SH-SY5Y (cell line): ENCODE measurements around the gene URM1.

ENCODE experiments used
- GATA2 ChIP-seq: IDR thresholded peaks from 2 replicates; pipeline ENCODE4 v1.6.1; 2011; ENCODE audit warnings: mild to moderate bottlenecking, low read depth, low read length
- GATA3 ChIP-seq: IDR thresholded peaks from 2 replicates; pipeline ENCODE4 v1.6.1; 2011; ENCODE audit warnings: low read depth, mild to moderate bottlenecking, low read length, moderate library complexity

Gene URM1

DNA sequence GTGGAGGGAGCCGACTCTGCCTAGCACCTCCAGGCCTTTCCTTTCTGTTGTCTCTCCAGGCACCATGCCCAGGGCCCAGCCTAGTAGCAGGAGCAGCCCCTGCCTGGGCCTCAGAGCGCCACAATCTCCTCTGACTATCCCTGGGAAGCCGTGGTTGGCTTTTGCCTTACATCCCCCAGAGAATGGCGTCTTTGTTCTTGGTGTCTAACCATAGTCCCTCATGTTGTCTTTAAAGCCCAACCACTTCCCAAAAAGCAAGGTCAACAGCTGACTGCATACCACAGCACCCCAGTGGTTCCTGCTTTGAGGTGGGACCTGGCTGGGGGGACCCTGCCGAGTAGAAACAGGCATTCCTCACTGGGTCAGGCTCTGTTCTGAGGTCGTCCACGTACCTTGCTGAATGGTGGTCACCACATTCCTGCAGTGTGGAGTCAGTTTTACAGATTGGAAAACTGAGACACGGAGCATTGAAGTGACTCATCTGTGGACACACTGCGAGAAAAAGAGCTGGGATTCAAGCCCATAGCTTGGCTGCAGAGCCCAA is 35.7 kb downstream of the URM1 start:
- no peak for TF ChIP-seq GATA2
- TF ChIP-seq GATA3: no peak

DNA sequence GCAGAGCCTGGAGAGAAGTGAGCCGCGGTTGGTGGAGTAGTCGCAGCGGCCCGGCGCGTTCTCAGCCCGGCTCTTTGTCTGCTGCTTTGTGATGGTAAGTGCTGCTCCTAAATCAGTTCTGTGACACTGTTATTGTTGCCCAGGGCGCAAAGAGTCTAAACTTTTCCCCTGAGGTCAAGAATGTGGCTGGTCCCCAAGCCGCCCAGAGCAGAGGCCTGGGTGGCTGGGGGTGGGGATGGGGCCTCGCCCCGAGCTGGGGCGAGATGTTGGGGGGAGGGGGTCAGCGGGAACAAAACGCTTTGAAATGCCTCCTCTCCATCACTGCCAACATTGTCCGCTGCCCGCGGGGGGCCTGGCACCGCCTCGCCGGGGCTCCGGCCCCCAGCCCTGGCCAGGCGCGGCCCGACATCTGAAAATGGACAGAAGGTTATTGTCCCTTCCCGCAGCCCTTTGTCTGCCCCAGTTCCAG is 37.8 kb downstream of the URM1 start:
- TF ChIP-seq GATA3 (no peak), GATA2 (no peak)

DNA sequence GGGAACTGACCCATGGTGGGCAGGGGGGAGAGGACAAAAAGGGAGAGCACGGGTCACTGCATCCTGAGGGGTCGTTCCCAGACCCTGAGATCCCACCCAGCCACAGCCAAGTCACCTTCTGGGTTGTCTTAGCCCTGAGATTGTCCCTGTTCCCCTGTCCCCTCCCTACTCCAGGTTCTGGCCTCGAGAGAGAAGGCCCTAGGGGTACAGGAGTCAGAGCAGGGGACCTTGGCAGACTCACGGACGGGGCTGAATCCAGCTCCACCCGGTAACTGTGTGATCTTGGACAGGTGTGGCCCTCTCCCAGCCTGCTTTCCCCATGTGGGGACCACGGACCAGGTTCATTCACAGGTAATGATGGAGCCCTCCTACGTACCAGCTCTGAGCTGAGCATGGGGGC is 38.3 kb downstream of the URM1 start:
- TF ChIP-seq GATA3: no peak
- TF ChIP-seq GATA2: no peak

DNA sequence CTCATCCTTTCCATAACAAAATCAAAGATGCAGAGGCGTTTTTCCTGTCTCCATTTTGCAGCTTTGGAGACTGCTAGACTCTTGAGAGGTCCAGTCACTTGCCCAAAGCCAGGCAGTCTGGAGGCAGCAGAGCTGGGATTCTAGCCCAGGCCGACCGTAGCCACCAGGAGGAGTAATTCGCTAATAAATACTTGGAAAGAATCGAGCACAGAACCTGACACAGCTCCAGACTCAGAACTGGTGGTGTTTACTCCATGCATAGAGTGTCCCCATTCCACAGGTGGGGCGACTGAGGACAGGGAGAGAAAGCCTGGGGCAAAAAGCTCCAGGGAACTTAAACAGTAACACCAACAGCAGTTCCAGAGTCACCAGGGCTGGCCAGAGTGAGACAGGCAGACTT is 38.8 kb downstream of the URM1 start:
- TF ChIP-seq GATA2 (no peak), GATA3 (no peak)

DNA sequence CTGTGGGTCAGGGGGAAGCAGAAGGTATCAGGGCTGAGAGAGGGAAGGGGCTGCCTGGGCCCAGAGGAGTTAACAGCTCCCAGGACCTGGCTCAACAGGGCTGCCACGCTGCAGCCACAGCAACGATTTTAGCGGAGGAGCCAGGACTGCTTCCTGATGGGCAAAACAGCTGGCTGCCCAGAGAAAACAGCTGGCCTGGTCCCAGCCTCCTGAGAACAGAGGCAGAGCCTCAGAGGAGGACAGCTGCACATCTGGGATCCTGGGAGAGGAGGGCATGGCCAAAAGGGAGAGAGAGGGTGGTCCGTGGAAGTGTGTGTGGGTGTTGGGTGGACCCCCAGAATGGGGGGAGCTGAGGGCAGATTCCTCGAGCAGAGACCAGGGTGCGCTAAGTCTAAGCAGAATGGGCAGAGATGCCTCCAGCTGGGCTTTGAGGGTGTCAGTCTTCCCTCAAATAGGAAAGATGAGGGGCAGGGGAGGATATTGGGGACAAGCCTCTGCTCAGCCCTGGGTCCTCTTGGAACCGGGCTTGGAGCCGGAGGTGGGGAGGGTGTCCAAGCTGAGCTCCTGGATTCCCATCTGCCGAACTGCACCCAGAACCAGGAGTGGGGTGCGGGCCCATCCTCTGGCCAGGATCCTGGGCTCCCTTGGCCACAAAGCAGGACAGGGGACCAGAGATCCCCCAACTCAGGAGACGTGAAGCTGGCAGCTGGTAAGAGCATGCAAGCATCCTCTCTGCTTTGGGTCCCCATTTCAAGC is 40.4 kb downstream of the URM1 start:
- TF ChIP-seq GATA3 (no peak), GATA2 (no peak)

DNA sequence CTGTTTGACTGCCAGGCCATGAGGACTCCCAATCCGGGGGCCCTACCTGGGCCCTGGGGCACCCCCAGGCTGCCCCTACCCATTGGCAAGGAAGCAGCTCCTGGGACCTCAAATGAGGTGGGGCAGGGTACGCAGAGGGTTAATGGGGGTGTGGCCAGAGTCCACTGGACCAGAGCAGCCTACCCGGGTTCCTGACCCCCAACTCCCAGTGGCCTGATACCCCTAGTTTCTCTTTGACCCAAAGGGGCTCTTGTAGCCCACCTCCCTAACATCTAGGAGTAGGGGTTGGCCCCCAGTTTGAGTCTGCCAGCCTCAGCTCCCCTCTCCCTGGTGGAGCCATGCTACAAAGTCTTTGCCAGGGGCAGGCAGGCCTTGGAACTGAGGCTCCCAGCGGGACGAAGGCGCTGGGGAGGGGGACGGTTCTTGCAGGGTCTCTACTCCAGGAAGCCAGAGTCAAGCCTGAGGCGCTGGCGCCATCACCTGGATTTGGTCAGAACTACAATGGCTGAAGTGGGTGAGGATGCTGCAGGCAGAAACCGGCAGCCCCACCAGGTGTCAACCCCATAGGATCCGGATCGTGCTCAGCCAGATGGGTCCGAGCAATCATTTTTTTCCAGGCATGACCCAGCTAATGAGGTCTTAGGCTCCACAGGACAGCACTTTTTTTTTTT is 41.1 kb downstream of the URM1 start:
- TF ChIP-seq GATA3 (no peak), GATA2 (no peak)

DNA sequence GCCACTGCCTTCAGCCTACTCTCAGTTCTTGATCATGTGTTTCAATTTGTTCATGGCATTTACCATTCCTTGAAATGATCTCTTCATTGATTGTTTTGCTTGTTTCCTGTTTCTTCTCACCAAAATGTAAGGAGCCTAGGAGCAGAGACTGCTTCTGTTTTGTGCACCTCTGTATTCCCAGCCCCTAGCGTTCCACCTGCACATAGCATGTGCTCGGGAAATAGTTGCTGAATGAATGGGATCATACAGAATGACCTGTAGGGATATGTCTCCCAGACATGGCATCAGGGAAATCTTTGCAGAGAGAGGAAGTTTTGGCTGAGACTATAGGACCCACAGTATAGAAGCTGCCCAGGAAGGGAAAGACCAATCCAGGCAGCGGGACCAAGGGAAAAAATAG is 43.3 kb downstream of the URM1 start:
- TF ChIP-seq GATA3 (no peak), GATA2 (no peak)

DNA sequence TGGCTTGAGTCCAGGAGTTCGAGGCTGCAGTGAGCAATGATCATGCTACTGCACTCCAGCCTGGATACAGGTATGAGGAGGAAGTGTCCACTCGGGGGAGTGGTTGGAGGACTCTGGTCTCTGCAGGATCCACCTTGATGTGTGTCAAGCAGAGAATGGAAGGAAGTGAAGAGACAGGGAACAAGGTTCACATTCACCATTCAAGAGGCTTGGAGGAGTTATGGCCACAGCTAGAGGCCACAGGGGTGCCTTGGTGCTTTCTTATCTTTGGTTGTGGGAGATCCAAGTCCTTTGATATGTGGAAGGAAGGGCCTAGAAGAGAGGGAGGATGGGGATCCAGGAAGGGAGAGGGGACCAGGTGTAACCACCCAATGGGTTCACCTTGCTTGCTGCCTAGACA is 44.1 kb downstream of the URM1 start:
- TF ChIP-seq GATA2: no peak

DNA sequence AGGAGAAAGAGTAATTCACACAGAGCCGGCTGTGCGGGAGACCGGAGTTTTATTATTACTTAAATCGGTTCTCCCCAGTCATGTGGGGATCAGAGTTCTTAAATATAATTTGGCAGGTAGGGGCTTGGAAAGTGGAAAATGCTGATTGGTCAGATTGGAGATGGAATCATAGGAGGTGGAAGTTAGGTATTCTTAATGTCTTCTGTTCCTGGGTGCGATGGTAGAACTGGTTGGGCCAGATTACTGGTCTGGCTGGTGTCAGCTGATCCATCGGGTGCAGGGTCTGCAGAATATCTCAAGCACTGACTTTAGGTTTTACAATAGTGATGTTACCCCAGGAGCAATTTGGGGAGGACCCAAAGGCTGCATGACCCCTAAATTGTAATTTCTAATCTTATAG is 44.8 kb downstream of the URM1 start:
- TF ChIP-seq GATA3 (no peak), GATA2 (no peak)

DNA sequence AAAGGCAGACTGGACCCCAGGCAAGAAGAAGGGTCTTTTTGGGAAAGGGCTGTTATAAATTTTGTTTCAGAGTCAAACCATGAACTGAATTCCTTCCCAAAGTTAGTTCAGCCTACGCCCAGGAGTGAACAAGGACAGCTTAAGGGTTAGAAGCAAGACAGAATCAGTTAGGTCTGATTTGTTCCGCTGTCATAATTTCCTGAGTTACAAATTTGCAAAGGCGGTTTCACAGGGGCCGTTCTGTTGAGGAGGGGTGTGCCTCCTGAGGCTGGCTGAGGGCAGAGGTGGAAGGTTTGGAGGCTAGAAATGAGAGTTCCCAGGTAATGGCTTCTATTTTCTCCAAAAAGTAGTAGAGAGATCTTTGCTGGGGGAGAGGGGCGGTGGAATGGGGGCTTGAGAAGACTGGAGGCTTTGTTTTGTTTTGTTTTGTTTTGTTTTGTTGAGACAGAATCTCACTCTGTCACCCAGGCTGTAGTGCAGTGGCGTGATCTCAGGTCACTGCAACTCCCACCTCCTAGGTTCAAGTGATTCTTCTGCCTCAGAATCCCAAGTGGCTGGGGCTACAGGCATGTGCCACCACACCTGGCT is 45.4 kb downstream of the URM1 start:
- TF ChIP-seq GATA2: no peak
- no peak for TF ChIP-seq GATA3

DNA sequence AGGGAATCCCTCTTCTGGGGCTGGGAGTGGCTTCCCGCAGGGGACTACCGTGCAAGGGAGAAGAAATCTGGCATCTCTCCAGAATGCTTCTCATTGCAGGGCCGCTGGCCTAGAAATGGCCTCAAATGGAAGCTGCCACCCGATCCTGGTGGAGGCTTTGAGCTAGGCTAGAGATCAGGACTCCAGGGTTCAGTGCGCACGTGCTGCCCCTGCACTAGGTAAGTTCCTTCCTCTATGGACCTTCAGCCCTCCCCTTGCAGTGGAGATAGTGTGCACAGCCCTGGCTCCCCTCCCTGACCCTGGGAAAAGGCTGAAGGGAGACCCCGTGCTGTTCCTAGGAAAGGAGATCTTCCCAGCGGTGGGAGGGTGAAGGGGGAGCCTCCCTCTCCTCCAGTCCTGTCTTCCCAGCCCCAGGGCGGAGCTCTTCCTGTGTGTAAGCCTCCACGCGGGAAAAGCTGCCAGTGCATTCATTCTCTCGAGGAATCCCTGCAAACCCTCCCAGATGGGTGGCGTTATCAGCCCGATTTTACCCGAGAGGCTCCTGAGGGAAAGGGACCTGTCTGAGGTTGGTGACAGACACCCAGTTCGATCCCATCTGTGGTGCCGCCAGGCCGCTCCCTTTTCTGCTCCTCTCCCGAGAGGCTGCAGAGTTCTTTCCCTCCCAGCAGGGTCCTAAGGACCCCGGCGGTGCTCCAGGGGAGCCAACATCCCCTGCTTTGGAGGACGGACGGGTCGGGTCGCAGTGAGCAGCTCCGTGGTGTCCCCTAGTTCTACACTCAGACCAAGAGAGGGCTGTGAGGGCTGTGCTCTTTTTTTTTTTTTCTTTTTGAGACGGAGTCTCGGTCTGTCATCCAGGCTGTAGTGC is 48.1 kb downstream of the URM1 start:
- TF ChIP-seq GATA2 (no peak), GATA3 (no peak)

DNA sequence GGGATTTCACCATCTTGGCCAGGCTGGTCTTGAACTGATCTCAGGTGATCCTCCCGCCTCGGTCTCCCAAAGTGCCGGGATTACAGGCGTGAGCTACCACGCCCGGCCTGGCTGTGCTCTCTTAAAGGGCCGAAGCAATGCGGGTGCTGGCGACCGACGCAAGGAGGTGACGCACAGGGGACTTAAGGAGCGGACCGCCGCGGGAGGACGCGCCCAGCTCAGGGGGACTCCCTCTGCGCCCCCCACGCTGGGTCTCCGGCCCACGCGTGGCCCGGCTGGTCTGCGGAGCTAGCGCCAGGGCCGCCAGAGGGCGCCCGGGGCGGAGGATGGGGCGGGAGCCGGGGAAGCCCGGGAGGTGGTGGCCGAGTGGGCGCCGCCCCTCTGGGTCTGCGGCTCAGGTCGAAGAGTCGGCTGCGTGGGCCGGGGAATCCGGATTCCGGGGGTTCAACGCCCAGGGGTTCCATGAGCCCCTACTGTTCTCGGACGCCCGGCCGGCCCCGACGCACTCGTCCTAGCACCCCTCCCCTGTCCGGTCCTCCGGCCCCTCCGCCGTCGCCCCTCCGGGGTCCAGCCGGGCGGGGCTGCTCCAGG is 49.0 kb downstream of the URM1 start:
- no peak for TF ChIP-seq GATA3
- TF ChIP-seq GATA2: no peak

DNA sequence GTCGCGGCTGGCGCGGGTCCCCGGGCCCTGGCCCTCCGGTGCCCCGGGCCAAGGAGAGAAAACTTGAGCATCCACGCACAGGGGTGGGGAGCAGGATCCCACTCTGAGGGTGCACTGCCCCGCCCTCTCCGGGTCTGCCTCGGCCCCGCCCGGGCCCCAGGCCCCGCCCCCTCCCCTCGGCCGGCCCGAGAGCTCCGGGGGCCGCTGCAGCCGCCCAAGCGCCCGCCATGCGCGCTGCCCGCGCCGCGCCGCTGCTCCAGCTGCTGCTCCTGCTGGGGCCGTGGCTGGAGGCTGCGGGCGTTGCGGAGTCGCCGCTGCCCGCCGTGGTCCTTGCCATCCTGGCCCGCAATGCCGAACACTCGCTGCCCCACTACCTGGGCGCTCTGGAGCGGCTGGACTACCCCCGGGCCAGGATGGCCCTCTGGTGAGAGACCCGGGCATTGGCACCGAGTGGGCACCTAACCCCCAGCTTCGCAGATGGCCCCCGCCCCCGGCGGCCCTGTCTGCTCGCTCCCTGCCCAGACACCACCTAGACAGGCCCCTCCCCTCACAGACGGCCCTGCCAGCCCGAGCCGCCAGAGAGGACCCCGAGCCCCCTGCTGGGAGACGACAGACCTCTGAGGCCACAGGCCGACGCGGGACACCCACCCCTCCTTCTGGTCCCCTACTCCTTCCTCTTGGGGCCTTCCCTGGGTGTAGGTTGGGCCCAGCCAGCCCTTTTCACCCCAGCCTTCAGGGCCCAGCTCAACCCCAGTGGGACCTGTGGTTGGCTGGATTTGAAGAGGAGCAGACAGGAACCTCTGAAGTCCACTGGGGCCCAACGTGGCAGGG is 49.7 kb downstream of the URM1 start, which contains the start of gene CERCAM:
Gene CERCAM (plus strand): TSS at position 207 of the 831 bp plus-strand sequence. CDS start 21 bp downstream, at position 228.
- no peak for TF ChIP-seq GATA2
- no peak for TF ChIP-seq GATA3
